Frontal cortex (tissue), 4 donors: ENCODE results near the gene PGGHG. TPM values are rescaled to one million over a fixed set of nuclear protein-coding genes. Genes with fewer than 3 reads are reported as not detected.
"Not testable (repeated sequence)": the region's sequence is repeated elsewhere in the genome, so short reads cannot be mapped to it uniquely, and the experiment has no call there.

Source experiments
- DNase-seq, 2 donors: peaks; one replicate each; pipeline ENCODE4 v3.0.0; 2012; ENCODE audit warnings: low spot score in 2 of 2
- FAIRE-seq: peaks from 2 replicates; lab custom pipeline; 2012; peaks lifted over from hg19 to GRCh38; lab: Jason Lieb, UNC
- total RNA-seq: library from RNA; depleted of rRNA; stranded (reverse); fragments of >200 nt; gene quantifications from one replicate; pipeline ENCODE4 v1.2.3, GENCODE V29; 2014
- donor health status: control.
- donor health status: control.
- donor health status: control.

Gene PGGHG
- total RNA-seq, 1 donor from 2014 or later = 0.41 TPM

GRCh38 chr11:311013-311748 is 22.3 kb downstream of the PGGHG start:
- FAIRE-seq = not testable (repeated sequence)

GRCh38 chr11:312092-312816 is 23.3 kb downstream of the PGGHG start:
- DNase-seq = no peak
- no peak for FAIRE-seq

More at GRCh38 chr11:311013-311748, 22.3 kb downstream of the PGGHG start:
- DNase-seq = not testable (repeated sequence)

- FAIRE-seq (no peak), DNase-seq (no peak)
Measured at GRCh38 chr11:313304-313786, 24.4 kb downstream of the PGGHG start.

- FAIRE-seq (no peak), DNase-seq (no peak)
Measured at GRCh38 chr11:313787-314553, 25.0 kb downstream of the PGGHG start, which contains the start of gene IFITM1. Gene IFITM1 (plus strand): TSS chr11:314040. CDS start chr11:314171, 131 bp downstream.

- FAIRE-seq, DNase-seq: not testable (repeated sequence)
Measured at GRCh38 chr11:314554-314875, 25.6 kb downstream of the PGGHG start.

GRCh38 chr11:315051-315481 is 26.1 kb downstream of the PGGHG start:
- DNase-seq = no peak
- FAIRE-seq = no peak

- no peak for DNase-seq
- no peak for FAIRE-seq
Measured at GRCh38 chr11:315516-315994, 26.6 kb downstream of the PGGHG start.

- no peak for FAIRE-seq
- no peak for DNase-seq
Measured at GRCh38 chr11:316031-316701, 27.2 kb downstream of the PGGHG start.

- DNase-seq (no peak), FAIRE-seq (no peak)
Measured at GRCh38 chr11:316891-317301, 28.0 kb downstream of the PGGHG start.

GRCh38 chr11:317668-318404 is 28.9 kb downstream of the PGGHG start:
- not testable (repeated sequence) for DNase-seq, FAIRE-seq

GRCh38 chr11:318405-319120 is 29.6 kb downstream of the PGGHG start:
- not testable (repeated sequence) for FAIRE-seq, DNase-seq

GRCh38 chr11:319121-319887 is 30.4 kb downstream of the PGGHG start:
- FAIRE-seq, DNase-seq: not testable (repeated sequence)

- not testable (repeated sequence) for DNase-seq, FAIRE-seq
Measured at GRCh38 chr11:319888-320273, 31.0 kb downstream of the PGGHG start.

- FAIRE-seq = no peak
- no peak for DNase-seq
Measured at GRCh38 chr11:324156-324555, 35.2 kb downstream of the PGGHG start.

GRCh38 chr11:324593-325517 is 35.9 kb downstream of the PGGHG start:
- not testable (repeated sequence) for FAIRE-seq, DNase-seq

- DNase-seq = no peak
- no peak for FAIRE-seq
Measured at GRCh38 chr11:325796-326591, 37.1 kb downstream of the PGGHG start.
